NB4 (cell line): ENCODE results near the gene CDC26.

Source experiments
- CTCF ChIP-seq: IDR thresholded peaks from one replicate; pipeline ENCODE4 v1.5.1; 2012; ENCODE audit warnings: low read depth, low read length
- POLR2A ChIP-seq: IDR thresholded peaks from 2 replicates; pipeline ENCODE4 v1.6.1; 2011; ENCODE audit warnings: mild to moderate bottlenecking; ENCODE audit not compliant: insufficient read length; ENCODE audit errors: extremely low read depth

DNA sequence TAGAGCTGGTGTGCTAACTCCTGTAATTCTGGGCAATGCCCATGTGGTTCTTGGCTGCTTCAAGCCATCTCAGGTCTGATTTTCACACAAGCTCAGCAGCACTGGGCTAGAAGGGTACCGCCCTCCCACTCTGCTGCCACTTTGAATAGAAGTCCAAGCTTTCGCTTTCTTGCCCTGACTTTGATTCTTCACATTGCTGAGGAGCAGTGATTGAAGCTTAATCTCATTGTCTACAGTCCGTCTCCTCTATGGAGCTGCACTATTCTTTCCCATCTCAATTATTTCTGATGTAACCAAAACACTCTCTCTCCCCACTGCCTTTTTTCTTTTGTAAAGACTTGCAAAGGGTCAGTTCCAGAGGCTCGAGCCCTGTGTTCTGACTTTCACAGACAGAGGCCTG is 40.7 kb upstream of the CDC26 start:
- TF ChIP-seq CTCF (no peak), POLR2A (no peak)
